GM18499 (cell line): ENCODE results near the gene MRM3.
"Not testable (repeated sequence)": the region's sequence is repeated elsewhere in the genome, so short reads cannot be mapped to it uniquely, and the experiment has no call there.

Experiments
- ATAC-seq: cut with Tn5 transposase; IDR thresholded peaks from one replicate; pipeline ENCODE4 v1.9.1; 2021; ENCODE audit warnings: moderate number of reproducible peaks; ENCODE audit not compliant: insufficient read depth, unreplicated experiment

The MRM3 gene

GRCh38 chr17:795276-795675, 13.1 kb downstream of the MRM3 start:
- ATAC-seq = no peak

GRCh38 chr17:795721-796120, 13.6 kb downstream of the MRM3 start:
- ATAC-seq = no peak

GRCh38 chr17:796609-797008, 14.5 kb downstream of the MRM3 start:
- ATAC-seq = no peak

GRCh38 chr17:797236-797840, 15.2 kb downstream of the MRM3 start:
- no peak for ATAC-seq

- ATAC-seq = no peak
Observed at GRCh38 chr17:798246-798645, 16.1 kb downstream of the MRM3 start.

GRCh38 chr17:799261-799660, 17.1 kb downstream of the MRM3 start:
- ATAC-seq = no peak

GRCh38 chr17:800446-801242, 18.5 kb downstream of the MRM3 start:
- no peak for ATAC-seq

GRCh38 chr17:801660-802059, 19.5 kb downstream of the MRM3 start:
- no peak for ATAC-seq

- ATAC-seq = no peak
Observed at GRCh38 chr17:802481-802880, 20.3 kb downstream of the MRM3 start.

- ATAC-seq = no peak
Observed at GRCh38 chr17:802901-803881, 21.0 kb downstream of the MRM3 start.

- ATAC-seq = no peak
Observed at GRCh38 chr17:804541-805435, 22.6 kb downstream of the MRM3 start.

- not testable (repeated sequence) for ATAC-seq
Observed at GRCh38 chr17:805886-806285, 23.7 kb downstream of the MRM3 start.

GRCh38 chr17:806346-806745, 24.2 kb downstream of the MRM3 start:
- ATAC-seq = no peak

GRCh38 chr17:806781-807522, 24.8 kb downstream of the MRM3 start:
- no peak for ATAC-seq

GRCh38 chr17:807523-808294, 25.6 kb downstream of the MRM3 start:
- no peak for ATAC-seq

- ATAC-seq = no peak
Observed at GRCh38 chr17:811051-811784, 29.1 kb downstream of the MRM3 start.

- ATAC-seq = no peak
Observed at GRCh38 chr17:812638-813204, 30.6 kb downstream of the MRM3 start.
